ENCODE results near the gene CTPS1.

The CTPS1 gene

DNA sequence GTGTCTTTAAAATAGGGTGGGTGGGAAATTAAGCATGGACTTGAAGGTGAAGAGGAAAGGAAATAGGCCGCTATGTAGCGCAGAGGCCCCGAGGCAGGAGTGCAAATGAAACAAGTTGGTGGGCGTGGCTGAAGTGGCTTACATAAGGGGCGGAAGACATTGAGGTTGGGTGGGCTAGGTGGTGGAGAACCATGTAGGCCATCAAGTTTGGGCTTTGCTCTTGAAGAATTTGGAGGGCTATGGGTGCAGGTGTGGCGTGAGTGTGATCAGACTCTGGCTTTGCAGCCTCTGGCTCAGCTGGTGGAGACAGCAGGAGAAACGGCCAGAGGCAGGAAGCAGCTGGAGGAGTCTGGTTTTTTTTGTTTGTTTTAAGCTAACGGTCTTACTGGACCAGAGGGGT is 35.4 kb downstream of the CTPS1 start:
- H3K27me3 ChIP-seq (replicated peaks; ENCODE audit: insufficient read depth, low read length): no peaks in the 10 kb centered on the region
- no peak overlapping the region for H3K4me3 ChIP-seq (ENCODE audit: low read length)
- no peak overlapping the region for H2AFZ ChIP-seq (ENCODE audit: low read length)
- H3F3A ChIP-seq (ENCODE audit: insufficient read depth, low read length): no peaks in the 10 kb centered on the region
- DNase-seq: no peak
- peaks cover 5% of the 10 kb centered on the region; the same call in 1 of the 2 replicates for H3K36me3 ChIP-seq (replicated peaks; ENCODE audit: insufficient read depth, low read length)
- no peak overlapping the region for H3K9ac ChIP-seq (ENCODE audit: low read length)
- no peaks in the 10 kb centered on the region; the same call in 1 of the 2 replicates for H3K79me2 ChIP-seq (ENCODE audit: low read length)
- no peaks in the 10 kb centered on the region for H3K4me1 ChIP-seq (ENCODE audit: low read length)
- H3K4me2 ChIP-seq (ENCODE audit: low read depth, low read length): no peak overlapping the region
- H3K9me2 ChIP-seq (replicated peaks; ENCODE audit: insufficient read depth, low read length): no peaks in the 10 kb centered on the region
- H3K9me3 ChIP-seq (replicated peaks; ENCODE audit: insufficient read depth, low read length): no peaks in the 10 kb centered on the region
- no peaks in the 10 kb centered on the region for H4K20me1 ChIP-seq (ENCODE audit: insufficient read depth, low read length)
- H3K27ac ChIP-seq (ENCODE audit: low read length): no peak overlapping the region
- TF ChIP-seq, protein P1, sequence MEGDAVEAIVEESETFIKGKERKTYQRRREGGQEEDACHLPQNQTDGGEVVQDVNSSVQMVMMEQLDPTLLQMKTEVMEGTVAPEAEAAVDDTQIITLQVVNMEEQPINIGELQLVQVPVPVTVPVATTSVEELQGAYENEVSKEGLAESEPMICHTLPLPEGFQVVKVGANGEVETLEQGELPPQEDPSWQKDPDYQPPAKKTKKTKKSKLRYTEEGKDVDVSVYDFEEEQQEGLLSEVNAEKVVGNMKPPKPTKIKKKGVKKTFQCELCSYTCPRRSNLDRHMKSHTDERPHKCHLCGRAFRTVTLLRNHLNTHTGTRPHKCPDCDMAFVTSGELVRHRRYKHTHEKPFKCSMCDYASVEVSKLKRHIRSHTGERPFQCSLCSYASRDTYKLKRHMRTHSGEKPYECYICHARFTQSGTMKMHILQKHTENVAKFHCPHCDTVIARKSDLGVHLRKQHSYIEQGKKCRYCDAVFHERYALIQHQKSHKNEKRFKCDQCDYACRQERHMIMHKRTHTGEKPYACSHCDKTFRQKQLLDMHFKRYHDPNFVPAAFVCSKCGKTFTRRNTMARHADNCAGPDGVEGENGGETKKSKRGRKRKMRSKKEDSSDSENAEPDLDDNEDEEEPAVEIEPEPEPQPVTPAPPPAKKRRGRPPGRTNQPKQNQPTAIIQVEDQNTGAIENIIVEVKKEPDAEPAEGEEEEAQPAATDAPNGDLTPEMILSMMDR (IDR thresholded peaks at IDR 0.05; ENCODE audit: low read length): no peak
- TF ChIP-seq EZH2phosphoT487 (IDR thresholded peaks at IDR 0.05; ENCODE audit: low read length) (no peak), EZH2 (optimal IDR thresholded peaks at IDR 0.05; ENCODE audit: low read depth, low read length) (no peak)

DNA sequence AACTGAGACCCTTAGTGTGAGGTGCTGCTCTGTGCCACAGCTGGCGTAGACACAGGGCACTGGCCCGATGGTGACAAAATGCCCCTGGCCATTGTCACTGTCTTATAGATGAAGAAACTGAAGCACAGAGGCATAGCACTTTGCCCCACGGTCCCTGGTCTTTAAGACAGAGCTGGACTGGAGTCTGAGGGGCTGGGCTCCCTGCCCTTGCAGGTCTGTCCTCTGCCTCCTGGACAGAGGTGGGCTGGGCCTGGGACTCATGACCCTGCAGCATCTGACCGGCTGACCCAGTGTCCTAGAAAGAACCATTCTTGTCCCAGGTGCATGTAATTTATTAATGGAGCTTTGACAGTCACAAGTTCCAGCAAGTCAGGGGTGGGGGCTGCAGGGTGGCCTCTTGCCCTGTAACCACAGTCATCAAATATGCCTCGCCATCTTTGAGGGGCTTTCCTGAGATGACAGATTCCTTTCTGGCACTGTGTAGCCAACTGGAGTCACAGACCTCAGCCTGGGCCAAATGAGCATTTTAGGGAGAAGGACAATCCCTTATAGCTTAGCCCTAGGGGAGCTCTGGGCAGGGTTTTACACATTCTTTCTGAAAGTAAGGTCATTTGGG is 35.9 kb downstream of the CTPS1 start:
- Histone ChIP-seq H3F3A (ENCODE audit: insufficient read depth, low read length) (no peaks in the 10 kb centered on the region), H3K79me2 (ENCODE audit: low read length) (no peaks in the 10 kb centered on the region; the same call in 1 of the 2 replicates), H3K4me2 (ENCODE audit: low read depth, low read length) (no peak overlapping the region), H3K9ac (ENCODE audit: low read length) (no peak overlapping the region), H2AFZ (ENCODE audit: low read length) (no peak overlapping the region), H3K27ac (ENCODE audit: low read length) (no peak overlapping the region), H3K4me3 (ENCODE audit: low read length) (no peak overlapping the region), H4K20me1 (ENCODE audit: insufficient read depth, low read length) (no peaks in the 10 kb centered on the region), H3K9me2 (replicated peaks; ENCODE audit: insufficient read depth, low read length) (no peaks in the 10 kb centered on the region), H3K27me3 (replicated peaks; ENCODE audit: insufficient read depth, low read length) (no peaks in the 10 kb centered on the region), H3K4me1 (ENCODE audit: low read length) (no peaks in the 10 kb centered on the region), H3K9me3 (replicated peaks; ENCODE audit: insufficient read depth, low read length) (no peaks in the 10 kb centered on the region), H3K36me3 (replicated peaks; ENCODE audit: insufficient read depth, low read length) (peaks cover 3% of the 10 kb centered on the region; the same call in 1 of the 2 replicates)
- no peak for DNase-seq
- TF ChIP-seq EZH2phosphoT487 (IDR thresholded peaks at IDR 0.05; ENCODE audit: low read length) (no peak), EZH2 (optimal IDR thresholded peaks at IDR 0.05; ENCODE audit: low read depth, low read length) (no peak)
- TF ChIP-seq, protein P1 (IDR thresholded peaks at IDR 0.05; ENCODE audit: low read length): no peak

- Histone ChIP-seq H3K27ac (ENCODE audit: low read length) (no peak overlapping the region), H3K9me3 (replicated peaks; ENCODE audit: insufficient read depth, low read length) (no peaks in the 10 kb centered on the region), H3K4me1 (ENCODE audit: low read length) (no peaks in the 10 kb centered on the region), H3K9me2 (replicated peaks; ENCODE audit: insufficient read depth, low read length) (no peaks in the 10 kb centered on the region), H3K79me2 (ENCODE audit: low read length) (no peaks in the 10 kb centered on the region; the same call in 1 of the 2 replicates), H3K9ac (ENCODE audit: low read length) (no peak overlapping the region), H3F3A (ENCODE audit: insufficient read depth, low read length) (no peaks in the 10 kb centered on the region), H3K27me3 (replicated peaks; ENCODE audit: insufficient read depth, low read length) (no peaks in the 10 kb centered on the region), H3K4me3 (ENCODE audit: low read length) (no peak overlapping the region), H2AFZ (ENCODE audit: low read length) (no peak overlapping the region), H4K20me1 (ENCODE audit: insufficient read depth, low read length) (no peaks in the 10 kb centered on the region), H3K4me2 (ENCODE audit: low read depth, low read length) (no peak overlapping the region), H3K36me3 (replicated peaks; ENCODE audit: insufficient read depth, low read length) (peaks cover 3% of the 10 kb centered on the region; the same call in 1 of the 2 replicates)
- TF ChIP-seq, protein P1 (IDR thresholded peaks at IDR 0.05; ENCODE audit: low read length): no peak
- no peak for TF ChIP-seq EZH2 (optimal IDR thresholded peaks at IDR 0.05; ENCODE audit: low read depth, low read length)
- TF ChIP-seq EZH2phosphoT487 (IDR thresholded peaks at IDR 0.05; ENCODE audit: low read length): no peak
- DNase-seq: no peak
Observed at GRCh38 chr1:41015897-41016470, 36.5 kb downstream of the CTPS1 start.

Data from MM.1S (cell line).